DLD1 (cell line): Measurements from ENCODE around the gene HSCB.
"Not testable (repeated sequence)": the region's sequence is repeated elsewhere in the genome, so short reads cannot be mapped to it uniquely, and the experiment has no call there.

Source experiments
- in situ Hi-C: cut with HindIII; loops from 2 replicates; pipeline ENCODE4 v1.10.0; 2017; ENCODE audit warnings: low sequenced_read_pairs

Gene HSCB

DNA sequence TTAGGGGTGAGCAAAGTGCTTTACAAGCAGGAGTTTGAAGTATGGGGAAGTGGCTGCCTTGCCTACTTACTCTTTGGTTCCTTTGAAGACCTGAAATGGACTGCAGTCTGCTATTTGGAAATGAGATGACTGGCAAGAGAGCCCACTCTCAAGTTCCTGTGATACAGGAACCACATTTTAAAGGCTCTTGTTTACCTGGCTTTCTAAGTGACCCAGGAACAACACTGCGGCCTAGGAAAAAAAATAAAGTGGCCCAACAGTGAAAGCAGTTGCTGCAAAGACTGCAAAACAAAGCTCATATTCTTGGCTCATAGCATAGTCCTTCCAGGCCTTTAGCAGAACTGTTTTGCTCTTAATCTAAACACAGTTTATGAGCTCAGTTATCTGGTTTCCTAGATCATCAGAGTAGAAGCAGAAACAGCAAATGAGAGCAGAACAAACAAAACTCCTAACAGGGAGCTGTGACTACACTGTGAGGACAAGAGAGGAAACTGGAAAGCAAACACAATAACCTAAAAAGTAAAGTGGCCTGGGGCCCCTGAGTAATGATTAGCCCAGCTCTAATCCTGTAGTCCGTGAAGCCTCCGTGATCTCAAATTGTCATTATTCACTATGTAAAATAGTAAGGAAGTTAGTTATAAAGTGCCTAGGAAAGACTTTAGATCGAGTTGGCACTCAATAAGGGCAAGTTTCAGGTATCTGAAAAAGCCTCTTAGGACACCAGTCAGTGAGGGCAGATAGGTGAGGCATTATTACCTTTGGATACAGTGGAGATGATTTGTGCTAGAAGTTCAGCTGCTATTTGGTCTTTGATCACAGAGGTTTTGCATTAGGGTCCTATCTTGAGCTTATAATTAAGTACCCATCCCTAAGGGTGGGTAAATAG lies 42.2 kb downstream of the HSCB start:
- in situ Hi-C loops = no loop called here

DNA sequence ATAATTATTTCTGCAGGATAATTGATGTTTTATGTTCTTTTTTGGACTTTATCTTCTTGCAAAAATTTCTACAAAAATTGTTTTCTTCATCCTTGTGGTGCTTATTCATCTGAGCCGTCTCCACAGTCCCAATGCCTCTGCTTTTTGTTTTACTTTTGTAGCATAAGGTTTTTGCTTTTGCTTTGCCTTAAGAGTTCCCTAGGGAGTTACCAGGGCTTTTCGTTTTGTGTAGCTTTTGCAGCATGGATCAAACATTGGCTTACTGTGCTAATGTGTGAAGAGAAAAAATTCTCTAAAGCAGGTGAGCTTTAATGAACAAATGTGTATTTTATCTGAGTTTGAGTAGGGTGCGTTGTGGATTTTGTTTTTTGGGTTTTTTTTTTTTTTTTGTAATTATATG lies 46.8 kb downstream of the HSCB start:
- in situ Hi-C loops = no loop called here

DNA sequence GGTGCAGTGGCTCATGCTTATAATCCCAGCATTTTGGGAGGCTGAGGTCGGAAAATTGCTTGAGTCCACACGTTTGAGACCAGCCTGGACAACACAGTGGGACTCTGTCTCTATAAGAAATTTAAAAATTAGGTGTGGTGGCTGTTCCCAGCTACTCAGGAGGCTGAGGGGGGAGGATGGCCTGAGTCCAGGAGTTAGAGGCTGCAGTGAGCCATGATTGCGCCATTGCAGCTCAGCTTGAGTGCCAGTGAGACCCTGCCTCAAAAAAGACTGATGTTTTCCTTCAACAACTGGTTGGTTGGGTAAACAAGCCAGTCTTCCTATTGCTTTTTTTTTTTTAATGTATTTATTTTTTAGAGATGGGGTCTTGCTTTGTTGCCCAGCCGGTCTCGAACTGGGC lies 49.3 kb downstream of the HSCB start:
- in situ Hi-C loops = no loop called here

DNA sequence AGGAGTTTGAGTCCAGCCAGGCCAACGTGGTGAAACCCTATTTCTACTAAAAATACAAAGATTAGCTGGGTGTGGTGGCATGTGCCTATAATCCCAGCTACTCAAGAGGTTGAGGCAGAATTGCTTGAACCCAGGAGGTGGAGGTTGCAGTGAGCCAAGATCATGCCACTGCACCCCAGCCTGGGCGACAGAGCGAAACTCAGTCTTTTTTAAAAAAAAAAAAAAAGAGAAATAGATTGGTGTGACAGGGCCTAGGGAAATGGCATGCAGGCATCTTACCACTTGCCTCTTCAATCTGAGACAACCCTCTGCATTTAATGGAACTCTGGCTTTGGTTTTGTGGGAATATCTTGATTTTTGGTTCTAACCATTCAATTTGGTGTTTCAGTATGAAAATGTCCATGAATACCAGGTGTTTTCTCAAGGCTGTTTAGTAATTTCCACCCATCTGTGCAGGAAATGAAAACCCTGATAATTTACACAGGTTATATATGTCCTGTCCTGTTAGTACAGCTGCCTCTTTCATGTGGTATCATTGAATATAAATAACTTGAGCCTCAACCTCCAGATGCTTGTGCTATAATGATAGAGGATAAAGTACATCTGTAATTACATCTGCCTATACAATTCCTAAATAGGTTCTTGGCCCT lies 50.1 kb downstream of the HSCB start:
- in situ Hi-C loops = no loop called here

DNA sequence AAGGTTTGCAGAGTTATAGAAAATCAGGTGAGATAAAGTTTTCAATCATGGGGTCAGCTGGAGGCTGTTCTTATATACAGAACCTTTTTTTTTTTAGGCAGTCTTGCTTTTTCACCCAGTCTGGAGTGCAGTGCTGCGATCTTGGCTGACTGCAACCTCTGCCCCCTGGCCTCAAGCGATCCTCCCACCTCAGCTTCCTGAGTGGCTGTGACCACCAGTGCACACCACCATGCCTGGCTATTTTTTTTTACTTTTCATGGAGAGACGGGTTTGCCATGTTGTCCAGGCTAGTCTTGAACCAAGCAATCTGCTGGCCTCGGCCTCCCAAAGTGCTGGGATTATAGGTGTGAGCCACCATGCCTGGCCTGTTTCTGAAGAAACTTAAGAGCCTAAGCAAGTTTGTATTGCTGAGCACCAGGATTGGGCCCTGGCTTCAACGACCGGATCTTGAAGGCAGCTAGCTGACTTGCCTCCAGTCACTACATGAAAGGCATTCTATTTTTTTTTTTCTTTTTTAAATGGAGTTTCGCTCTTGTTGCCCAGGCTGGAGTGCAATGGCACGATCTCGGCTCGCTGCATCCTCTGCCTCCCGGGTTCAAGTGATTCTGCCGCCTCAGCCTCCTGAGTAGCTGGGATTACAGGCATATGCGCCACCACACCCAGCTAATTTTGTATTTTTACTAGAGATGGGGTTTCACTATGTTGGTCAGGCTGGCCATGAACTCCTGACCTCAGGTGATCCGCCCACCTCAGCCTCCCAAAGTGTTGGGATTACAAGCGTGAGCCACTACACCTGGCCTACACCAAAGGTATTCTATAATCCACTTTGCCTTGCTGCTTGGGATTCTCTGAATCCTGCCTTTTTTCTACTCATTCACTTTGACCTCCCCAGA lies 50.9 kb downstream of the HSCB start:
- in situ Hi-C loops = no loop called here

DNA sequence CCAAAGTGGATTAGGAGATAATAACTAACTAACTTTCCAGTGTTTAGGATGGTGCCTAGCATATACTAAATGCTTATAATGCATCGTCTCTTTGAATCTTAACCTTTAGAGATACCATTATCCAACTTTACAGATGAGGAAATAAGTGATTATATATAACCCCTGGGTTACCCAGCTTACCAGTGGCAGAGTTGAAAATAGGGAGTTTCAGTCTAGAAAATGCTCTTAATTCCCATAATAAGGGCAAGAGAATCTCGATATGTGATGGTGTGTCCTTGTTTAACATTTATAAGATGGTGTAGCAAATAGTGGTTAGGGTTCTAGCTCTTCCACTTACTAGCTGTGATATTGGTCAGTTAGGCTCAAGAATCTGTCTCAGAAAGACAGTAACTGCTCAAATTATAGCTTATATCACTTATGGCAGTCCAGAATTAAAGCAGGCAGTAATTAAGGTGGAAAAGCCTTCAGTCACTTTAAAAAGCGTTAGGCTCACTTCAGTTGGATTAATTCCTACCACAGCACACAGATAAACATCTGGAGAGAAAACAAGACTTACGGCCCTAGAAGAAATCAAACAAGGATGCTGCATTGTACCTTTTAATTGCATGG lies 52.2 kb downstream of the HSCB start:
- in situ Hi-C loops = no loop called here

DNA sequence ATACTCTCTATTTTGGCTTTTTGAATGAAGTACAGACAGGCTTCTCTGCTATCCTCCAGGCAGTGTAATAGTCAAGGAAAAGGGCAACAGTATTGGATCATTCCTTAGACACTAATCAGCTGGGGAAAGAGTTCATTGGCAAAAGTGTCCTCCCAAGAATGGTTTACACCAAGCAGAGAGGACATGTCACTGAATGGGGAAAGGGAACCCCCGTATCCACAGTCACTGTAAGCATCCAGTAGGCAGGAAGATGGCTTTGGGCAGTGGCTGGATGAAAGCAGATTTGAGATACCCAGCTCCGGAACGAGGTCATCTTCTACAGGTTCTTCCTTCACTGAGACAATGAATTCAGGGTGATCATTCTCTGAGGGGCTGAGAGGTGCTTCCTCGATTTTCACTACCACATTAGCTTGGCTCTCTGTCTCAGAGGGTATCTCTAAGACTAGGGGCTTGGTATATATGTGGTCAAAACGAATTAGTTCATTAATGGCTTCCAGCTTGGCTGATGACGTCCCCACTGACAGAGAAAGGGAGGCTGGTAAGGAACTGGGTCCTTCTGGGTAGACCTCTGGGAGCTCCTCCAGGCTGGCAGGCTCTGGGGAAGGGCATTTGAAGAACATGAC lies 53.3 kb downstream of the HSCB start:
- in situ Hi-C loops = no loop called here

DNA sequence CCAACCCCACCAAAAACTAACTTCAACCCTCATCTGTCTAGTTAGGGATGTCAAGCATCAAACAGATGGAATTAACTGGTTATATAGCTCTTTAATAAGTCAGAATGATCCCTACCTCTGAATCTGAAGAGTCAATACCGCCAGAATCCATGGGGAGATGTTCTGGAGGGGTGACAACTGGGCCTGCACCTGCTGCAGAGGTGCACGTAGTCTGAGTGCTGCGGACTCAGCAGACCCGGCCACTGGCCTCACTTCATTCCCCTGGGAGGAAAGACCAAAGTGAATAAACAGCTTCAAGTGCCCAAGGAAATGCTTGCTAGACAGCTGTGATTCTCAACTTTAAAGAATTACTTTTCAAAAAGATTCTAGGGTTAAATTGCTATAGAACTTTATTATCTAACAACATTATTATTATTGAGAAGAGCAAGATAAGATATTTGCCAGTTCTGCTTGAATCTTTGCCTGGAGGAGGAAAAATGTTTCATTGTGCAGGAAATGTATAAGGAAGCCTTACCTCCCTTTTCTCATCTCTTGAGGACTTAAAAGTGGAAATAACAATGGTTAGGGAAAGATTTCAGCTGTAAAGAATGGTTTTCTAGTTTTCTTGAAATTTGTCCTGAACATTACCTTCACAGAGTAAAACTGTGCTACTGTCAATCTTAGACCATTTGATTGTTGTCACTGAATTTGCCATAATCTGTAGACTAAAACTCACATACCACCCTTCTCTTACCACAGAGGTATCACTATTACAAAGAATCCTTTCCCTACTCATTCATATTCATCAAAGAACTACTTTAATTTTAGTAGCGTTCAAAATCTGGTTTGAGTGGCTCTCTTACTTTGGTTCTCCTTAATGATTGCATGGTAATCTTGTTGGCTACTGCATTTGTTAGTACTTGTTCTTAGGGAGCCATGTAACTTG lies 54.4 kb downstream of the HSCB start:
- in situ Hi-C loops = no loop called here

DNA sequence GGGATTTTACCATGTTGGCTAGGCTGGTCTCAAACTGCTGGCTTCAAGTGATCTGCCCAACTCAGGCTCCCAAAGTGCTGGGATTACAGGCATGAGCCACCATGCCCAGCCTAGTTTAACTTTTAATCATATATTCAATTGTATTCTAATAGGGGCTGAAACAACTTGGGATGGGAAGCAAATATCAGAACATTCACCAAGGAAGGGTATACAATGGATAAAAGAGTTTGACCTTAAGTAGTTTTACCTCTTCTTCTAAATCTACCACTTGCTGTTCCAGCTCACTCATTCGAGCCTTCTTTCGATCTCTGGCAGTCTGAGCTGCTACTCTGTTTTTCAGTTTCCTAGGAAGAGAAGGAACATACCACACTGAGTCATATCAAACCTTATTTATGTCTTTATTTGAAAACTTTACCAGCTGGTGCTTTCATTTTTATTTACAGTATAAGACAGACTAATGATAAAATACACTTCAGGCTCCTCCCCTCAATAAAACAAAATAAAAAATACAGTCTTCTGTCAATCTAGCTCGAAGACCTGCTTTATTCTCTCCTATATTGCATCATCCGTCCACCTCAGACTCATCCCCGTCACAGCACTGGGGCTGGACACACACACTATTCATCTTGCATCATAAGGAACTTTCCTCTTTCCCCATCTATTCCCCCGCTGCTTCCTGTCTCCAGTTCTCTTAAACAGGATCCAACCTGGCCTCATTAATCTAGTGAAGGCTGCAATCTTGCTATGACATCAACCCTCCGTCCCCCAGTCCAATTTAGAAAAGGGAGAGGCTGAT lies 57.2 kb downstream of the HSCB start:
- in situ Hi-C loops = no loop called here

DNA sequence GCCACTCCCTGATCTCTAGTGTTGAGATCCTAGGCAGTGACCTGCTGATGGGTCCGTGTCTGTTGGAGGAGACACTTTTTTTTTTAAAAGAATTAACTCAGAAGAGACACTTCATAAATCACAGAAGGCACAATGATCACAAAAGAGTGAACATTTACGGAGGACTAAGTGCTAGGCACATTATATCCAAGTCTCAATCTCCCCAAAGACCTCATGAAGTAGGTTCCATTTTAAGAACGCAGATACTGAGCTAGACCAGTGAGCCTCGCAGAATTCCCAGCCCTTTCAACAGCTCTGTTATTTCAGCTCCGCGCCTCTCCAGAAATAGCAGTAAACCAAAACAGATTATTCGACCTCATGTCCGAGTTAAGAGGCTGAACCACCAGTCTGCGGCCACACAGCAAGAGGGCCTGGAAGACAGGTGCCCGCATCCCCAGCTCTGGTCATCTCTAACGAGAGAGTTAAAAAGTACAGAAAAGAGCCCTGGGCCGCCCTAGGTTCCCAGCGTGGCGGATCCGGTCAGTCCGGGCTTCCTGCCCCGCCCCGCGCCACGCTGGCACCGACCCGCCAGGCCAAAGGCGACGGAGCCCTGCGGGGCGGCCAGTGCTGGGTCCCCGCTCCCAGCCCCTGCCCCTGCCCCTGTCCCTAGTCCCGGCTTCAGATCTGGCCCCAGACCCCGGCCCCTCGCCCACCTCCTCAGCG lies 57.9 kb downstream of the HSCB start:
- in situ Hi-C loops = no loop called here

DNA sequence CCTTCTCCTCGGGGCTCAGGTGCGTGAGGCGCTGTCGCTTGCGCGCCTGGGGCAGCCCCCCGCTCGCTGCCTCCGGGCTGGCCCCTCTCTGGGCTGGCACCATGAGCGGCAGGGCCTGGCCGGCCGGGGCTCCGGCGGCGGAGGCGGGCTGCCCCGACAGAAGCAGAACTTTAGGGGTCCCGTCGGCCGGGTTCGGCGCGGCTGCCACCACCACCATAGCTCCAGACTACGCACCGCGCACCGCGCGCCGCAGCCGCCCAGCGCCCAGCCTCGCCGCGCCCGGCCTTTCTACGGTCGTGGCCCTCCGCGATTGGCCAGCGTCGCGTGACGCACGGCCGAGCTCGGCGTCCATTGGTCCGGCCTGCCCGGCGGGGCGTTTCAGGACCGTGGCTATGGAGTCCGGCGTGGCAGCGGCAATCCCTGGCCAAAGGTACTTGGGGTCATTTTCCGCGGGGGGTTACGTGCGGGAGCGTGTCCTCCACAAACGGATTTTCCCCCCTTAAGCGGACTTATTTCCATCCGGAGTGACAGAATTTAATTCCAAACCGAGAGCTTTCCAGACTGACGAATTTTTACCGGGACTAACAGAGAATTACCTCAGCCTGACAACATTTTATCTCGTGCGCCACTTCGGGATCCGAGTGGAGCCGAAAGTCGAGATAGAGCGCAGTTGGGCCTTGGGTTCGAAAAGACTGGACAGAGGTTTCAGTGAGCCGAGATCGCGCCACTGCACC lies 58.6 kb downstream of the HSCB start, which contains the start of gene XBP1:
Gene XBP1 (minus strand): TSS at position 262 of the 734 bp plus-strand sequence.
- in situ Hi-C loops = no loop called here

DNA sequence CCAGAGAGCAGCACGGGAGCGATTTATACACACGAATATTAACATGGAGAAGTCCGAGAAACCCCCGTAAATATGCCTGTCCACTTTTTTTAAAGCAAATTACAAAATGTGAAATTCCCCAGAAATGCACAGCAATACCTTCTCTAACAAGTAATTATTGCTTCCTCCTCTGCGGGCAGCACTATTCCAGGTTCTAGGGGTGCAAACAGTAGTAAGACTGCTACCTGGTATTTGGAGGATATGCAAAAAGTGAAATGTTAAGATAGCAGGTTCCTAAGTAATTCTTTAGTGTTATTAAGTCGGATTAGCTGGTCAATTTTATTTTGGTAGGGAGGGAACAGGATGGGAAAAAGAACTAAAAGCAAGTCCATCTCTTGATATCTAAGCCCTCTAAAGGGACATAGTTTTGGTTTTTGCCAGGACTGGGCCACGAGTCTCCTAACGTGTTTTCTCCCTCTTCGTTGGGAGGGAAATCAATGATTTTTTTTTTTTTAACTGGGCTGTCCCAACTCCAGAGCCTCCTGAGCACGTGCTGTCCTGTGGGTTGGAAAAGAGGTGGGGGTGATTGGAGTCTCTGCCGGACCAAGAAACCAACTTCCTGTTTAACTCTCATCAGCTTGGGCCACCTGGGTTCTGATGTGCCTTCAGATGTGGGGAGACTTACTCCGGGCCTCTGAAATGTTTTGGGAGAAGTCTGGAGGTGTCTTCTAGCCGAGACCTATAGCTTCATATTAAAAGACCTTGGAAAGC lies 60.2 kb downstream of the HSCB start:
- in situ Hi-C loops = no loop called here

DNA sequence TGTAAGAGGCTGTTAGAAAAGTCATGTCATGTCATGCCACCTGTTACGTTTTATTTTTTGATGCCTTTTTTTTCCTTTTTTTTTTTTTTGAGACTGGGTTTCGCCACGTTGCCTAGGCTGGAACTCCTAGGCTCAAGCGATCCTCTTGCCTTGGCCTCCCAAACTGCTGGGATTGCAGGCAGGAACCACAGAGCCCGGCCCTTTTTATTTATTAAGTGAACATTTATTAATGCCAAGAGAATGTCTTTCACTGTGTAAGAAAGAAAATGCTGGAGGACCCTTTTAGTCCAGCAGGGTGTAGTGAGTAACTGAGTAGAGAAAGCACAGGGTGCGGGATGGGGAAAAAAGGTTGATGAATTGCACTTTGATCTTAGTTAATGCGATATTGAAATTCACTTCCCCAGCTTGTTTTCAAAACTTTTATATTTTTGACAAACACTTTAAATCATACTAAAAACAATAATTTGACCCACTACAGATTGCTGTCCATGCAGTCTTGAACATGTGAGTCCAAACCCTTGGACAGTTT lies 60.8 kb downstream of the HSCB start:
- in situ Hi-C loops = no loop called here

DNA sequence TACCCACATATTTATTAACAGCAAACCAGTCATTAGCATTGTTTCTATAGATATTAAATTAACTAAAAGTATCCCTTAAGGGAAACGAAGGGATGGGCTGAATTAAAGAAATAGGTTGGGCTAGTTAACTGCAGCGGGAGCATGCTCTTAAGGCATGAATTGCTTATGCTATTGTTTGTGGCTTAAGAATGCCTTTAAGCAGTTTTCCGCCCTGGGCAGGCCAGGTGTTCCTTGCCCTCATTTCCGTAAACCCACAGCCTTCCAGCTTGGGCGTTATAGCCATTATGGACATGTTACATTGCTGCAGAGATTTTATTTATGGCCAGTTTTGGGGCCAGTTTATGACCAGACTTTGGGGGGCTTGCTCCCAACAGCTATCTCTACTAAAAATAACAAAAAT lies 63.6 kb downstream of the HSCB start:
- in situ Hi-C loops = not testable (repeated sequence)
